GM19099 (cell line): ENCODE measurements around the gene SMIM12.

Experiments
- POLR2A ChIP-seq: IDR thresholded peaks from 3 replicates; pipeline ENCODE4 v1.6.1; 2011; ENCODE audit warnings: low read depth; ENCODE audit not compliant: insufficient read length; ENCODE audit errors: extremely low read depth

SMIM12 gene

DNA sequence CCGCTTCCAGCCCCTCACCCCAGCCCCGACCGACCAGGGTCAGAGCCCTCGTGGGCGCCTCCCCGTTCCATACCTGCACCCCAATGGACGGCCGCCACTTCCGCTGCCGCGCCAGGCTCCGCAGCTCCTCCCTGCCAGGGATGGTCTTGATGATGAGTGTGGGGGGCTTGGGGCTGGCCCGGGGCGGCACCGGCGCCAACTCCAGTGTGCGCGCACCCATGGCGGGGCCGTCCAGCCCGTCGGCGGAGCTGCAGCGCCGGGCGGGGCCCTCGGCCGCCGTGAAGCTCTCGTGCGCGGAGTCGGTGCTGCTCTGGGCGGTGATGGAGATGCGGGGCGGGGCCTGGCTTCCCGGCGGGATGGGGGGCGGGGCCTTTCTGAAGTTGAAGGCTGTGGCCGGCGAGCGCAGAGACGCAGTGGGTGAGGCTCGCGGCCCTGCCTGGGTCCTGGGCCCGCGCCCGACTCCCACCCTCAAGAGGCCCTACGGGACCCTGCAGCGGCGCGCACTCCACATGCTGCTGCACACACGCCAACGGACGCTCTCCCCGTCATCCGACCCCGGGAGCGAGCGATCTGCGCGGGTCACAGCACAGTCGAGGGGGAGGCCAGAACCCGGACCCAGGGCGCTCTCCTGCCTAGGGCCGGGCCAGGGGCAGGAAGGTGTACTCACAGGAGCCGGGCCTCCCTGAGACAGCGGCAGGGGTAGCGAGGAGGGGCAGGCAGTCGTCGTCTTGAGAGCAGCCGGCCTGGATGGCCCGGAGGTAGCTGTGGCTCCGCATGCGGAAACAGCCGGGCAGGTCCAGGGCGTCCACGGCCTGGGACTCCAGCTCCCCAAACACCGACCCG, 26.1 kb upstream of the SMIM12 start:
- TF ChIP-seq POLR2A, result no peak

DNA sequence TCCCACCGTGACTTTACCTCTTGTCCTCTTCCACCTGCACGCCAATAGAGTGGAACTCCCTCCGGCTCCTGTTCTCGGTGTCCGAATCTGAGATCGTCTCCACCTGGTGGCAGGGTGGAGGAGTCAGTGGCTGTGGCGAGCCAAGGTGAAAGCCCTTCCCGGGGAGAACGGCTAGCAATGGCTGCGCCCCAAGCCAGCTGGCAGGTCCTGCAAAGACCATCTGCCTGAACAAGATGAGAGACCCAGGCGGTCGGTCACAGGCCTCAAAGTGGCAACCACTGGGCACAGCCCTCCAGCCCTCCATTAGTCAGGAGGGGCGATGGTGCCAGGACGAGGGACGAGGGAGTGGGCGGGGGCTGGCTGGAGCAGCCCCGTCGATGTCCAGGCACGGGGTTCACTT, 25.4 kb upstream of the SMIM12 start:
- no peak for TF ChIP-seq POLR2A

DNA sequence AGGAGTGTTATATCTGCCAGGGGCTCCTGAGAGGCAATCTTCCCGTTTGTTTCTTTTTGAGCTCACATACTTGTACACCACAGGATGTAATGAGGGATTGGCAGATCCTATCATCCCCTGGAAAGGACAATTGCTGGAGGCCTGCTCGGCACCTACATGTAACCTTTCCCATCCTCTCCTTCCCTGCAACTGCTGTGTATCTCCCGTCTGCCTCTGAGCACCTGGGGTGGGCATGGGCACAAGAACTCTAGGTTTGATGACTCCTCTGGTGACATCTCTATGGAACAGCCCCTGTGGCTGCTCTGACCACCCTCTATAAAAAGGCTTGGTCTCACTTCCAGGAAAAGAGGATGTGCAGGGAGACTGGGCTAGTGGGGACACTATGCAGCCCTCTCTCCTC, 25.0 kb upstream of the SMIM12 start:
- no peak for TF ChIP-seq POLR2A

DNA sequence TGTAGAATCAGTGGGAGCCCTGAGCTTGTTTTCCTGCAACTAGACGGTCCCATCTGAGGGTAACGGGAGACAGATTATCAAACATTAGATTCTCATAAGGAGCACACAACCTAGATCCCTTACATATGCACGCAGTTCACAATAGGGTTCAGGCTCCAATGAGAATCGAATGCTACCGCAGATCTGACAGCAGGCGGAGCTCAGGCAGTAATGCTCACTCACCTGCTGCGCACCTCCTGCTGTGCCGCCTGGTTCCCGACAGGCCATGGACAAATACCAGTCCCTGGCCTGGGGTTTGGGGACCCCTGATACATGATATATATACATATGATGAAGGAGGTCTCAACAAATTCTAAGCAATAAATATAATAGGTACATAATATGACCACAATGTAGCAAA, 19.7 kb upstream of the SMIM12 start:
- no peak for TF ChIP-seq POLR2A

DNA sequence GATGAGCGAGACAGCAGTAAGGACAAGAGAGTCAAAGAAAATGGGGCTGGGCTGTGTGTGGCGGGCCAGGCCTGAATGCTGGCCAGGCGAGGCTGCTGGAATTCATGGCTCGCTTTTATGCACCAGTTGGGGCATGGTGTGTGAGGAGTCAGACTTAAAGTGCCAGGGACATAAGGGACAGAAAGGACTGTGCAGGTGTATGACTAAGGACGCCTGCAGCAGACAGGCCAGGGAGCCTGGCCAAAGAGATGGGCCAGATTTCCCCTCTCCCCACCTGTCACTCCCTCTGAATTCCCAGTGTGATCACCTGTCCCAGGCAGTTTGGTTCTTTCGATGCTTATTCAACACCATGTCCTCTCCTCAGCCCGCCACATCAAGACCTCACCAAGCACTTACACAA, 16.9 kb upstream of the SMIM12 start:
- no peak for TF ChIP-seq POLR2A

DNA sequence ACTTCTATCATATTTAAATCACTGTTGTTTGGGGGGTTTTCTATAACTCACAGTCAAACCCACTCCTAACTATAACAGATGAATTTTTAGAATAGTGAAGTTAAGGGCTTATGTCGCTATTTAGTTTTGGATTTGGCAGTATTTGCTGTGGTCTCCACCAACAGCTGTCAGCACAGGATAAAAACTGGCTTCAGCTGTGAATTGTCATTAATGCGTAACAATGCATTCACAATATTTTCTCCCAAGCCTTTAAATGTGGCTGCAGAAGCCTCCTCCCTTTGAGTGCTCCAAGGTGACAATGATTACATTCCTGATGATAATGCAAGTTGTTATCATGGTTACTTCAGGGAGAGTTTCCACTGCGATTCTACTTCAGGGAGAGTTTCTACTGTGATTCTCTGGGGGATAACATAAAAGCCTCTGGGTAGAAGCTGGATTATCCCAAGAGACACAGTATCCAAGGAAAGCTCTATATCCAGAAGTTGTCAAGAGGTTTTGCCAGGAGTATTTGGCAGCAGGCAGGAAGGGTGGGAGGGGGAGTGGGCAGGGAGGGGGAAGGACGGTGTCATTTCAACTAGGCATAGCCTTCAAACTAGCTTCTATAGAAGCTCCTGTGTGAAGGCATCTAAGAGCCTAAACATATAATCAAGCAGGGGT, 14.9 kb upstream of the SMIM12 start:
- TF ChIP-seq POLR2A, result no peak

DNA sequence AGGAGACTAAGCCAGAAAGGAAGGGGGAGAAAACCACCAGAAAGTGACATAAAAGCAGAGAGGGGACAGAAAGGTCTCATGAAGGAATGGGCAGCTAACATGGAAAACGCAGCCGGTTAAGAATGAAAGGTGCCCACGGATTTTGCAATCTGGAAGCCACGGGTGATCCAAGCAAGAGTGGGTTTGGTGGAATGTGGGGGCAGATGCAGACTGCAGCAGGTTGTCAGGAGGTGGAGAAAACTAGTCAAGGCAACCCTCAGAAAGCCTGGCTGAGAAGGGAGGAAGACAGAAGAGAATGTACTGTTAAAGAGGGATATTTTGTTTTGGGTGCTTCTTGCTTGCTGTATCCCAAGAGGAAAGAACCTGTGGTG, 12.6 kb upstream of the SMIM12 start:
- no peak for TF ChIP-seq POLR2A

DNA sequence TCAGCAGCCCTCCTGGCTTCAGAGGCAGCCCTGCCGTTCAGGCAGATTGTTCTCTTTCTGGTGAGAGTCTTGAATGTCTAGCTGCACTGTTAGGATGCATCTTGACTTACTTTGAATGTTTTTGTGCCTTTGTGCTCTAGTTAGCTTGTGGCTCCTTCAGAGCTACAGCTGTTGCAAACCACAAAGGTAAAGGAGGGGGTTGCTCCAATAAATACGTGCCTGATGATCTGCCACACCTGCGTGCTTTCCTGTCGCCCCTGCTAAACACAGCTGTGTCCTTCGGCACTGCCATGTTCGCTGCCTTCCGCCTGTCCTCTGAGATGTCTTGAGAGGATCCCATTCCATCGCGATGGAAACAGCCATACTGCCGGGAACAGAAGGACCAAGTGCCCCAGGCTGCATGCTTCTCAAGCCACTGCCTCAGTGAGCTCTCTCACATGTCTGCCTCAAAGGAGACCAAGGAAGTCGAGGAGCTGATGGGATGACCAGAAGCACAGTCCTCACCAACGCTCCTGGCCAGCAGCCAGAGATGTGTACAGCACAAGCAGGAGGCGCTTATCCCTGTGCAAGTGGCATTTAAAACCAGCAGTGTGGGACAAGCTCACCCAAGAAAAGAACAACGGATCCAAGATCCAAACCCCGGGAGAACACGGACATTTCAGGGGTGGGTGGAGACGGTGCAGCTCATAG, 12.0 kb upstream of the SMIM12 start:
- TF ChIP-seq POLR2A, result no peak

DNA sequence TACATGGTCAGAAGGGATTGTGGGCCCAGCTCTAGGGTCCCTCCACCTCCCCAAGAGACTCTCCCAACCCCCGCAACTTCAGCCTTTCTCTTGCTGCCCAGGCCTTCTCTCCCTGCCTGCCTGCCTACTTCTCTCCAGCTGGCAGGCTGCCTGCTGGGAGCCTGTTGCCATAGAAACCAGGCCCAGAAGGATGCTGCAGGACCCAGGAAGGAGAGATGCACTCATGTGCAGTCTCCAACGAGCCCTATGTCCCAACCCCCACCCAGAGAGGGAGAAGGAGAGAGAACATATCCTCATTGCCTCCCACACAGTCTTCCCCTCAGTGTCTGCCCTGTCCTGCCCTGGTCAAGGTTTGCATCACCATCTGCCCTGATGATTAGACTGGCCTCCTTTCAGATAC, 10.8 kb upstream of the SMIM12 start:
- no peak for TF ChIP-seq POLR2A

DNA sequence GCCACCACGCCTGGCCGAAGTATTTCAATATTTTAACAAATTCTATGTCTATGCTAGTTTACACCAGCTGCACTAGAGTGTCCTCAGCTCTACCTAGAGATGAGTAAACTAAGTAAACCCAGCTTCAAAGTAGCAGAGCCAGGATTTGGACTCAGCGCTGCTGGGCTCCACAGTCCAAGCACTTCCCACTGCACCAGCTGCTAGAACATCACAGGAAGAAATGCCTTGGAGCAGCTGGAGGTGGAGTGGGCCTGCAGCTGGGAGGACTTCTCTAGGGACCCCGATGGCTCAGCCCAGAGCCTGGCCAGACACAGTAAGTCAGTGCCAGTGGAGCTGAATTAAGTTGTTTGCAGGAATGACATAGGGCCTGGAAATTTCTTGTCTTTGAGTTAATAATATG, 10.2 kb upstream of the SMIM12 start:
- TF ChIP-seq POLR2A, result no peak

DNA sequence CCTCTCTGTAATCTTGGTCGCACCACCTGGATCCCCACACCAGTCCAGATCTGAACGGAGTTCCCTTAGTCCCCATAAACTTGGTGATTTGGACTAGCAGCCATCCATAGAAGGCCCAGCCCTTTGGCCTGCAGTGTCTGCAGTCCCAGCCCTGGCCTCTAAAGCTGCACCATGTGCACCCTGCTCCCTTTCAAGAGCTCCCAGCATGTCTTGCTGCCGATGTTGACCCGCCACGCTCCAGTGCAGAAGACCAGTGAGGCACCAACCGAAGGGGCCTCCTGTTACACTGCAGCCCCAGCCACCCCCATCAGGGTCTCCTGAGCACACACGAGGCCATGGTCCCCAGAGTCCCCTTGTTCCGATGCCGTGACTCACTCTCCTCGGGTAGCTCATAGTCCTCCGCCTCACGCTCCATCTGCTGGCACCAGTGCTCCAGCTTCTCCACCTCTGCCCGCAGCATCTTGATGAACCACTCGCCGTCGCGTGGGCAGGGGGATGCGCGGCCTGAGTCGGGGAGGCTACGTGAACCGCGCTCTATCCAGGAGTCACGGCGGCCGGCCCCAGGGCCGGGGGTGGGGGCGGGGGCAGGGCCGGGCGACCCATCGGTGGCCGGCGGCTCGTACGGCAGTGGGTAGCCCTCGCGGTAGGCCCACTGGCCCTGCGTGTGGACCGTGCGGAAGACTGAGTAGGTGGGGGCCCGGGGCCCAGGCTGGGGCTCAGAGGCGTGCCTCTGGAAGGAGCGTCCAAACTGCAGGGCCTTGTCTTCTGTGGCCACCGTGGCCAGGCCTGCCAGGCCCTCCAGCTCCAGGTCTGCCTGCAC, 8.9 kb upstream of the SMIM12 start:
- no peak for TF ChIP-seq POLR2A

DNA sequence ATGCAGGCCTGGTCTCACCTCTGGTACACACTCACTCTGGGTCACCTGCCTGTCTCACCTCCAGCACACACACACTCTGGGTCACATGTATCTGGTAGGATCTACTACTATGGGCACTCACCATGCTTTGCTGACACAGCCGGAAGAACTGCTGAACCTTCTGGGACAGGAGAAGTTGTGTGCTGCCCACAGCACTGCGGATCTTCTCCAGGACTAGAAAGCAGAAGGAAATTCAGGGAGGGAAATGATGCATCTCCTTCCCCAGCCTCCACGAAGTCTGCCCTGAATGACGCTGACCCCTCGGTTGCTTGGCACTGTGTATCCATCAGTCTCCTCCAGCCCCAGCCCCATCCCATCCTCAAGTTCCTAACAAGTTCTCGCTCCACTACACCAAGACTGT, 7.9 kb upstream of the SMIM12 start:
- no peak for TF ChIP-seq POLR2A

DNA sequence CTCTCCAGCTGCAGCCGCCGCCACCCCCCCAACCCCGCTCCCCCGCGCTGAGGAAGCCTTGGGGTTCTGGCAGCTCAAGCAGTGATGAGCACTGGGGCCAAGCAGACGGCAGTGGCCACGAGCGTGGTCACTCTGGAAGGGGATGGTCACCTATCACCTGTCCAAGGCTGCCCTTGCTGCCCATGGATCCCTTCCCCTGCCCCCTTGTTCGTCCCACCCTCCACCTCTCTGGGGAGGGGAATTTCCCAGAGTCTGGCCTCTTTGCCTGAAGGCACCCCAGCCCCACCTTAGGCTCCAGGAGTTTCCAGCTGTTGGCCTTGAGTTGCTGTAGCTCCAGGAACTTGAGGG, 7.2 kb upstream of the SMIM12 start:
- no peak for TF ChIP-seq POLR2A

DNA sequence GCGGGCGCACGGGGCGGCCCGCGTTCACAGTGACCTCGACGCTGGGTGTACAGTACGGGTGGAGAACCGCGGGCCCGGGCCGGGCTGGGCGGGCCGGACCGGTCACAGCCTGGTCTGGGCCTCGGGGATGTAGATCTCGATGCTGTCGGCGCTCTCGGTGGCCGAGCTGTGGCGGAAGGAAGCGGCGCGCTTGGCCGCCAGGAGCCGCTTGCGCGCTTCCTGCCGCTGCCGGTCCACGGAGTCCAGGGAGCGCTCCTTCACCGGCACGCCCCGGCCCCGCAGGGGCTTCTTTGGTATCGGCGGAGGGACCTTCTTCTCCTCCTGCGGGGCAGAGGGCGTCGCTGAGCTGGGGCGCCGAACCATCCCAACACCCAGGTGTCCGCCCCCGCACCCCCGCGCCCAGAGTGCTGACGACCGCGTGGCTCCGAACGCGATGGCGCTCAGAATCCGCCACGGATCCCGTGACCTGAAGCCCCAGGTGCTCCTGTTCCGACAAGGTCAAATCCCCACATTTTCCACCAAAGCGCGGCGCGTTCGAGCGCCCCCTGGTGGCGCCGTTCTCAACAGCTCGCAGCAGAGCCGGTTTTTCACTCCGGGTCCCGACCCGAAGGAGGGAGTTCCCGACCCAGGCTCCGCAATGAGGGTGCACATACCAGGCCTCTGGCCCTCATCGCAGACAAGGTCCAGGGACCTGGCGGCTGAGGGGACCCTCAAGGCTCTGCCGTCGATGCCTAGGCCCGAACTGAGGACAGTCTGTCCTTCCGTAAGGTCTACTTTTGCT, 6.6 kb upstream of the SMIM12 start:
- TF ChIP-seq POLR2A, result peak; percentile 80
